GOT3 (cell line): ENCODE data around the gene MAML2.
"Not testable (repeated sequence)": the region's sequence is repeated elsewhere in the genome, so short reads cannot be mapped to it uniquely, and the experiment has no call there.

Source experiments
- DNase-seq: peaks from one replicate; lab custom pipeline; 2025; ENCODE audit warnings: mixed read lengths; lab: John Stamatoyannopoulos, UW

MAML2 gene

DNA sequence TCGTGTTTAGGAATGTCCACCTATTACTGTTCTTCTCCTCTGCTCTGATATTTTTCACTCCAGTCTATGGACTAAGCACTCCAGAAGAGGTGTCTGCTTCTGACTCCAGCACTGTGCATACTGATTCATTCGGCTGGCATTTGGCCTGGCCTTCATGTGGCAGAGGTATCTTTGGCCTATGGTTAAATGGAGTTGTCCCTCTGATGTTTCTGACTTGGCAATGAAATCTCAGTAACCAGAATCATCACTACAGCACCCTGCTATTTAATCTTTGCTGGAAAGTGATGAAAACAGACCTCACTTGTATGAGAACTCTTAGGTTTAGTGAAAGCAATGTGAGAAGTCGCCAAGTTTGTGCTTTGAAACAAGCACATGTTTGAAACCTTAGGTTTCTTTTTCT is 155.2 kb downstream of the MAML2 start:
- no peak for DNase-seq

- no peak for DNase-seq
Observed at GRCh38 chr11:96186806-96187205, 156.2 kb downstream of the MAML2 start.

DNA sequence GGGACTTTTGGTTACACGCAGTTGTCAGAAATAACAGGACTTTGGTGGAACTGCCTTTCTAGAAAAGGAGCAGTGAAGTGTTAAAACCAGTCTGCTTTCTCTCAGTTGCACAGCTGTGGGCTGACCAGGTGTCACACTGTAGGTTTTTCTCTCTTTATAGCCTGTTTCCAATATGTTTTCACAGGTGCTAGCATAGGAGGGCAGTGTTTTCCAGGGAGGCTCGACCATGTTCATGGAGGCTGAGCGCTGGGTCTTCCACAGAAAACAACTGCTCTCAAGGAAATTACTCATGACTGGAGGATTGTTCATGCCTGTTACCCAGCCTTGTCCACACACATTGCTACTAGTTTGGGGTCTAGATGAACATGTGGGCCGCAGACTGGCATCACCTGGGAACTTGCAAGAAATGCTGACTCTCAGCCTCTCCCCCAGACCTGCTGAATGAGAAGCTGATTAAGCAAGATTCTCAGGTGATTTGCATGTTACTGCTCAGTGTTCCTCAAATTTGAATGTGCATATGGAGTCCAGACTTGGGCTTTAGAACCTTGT is 157.7 kb downstream of the MAML2 start:
- no peak for DNase-seq

DNA sequence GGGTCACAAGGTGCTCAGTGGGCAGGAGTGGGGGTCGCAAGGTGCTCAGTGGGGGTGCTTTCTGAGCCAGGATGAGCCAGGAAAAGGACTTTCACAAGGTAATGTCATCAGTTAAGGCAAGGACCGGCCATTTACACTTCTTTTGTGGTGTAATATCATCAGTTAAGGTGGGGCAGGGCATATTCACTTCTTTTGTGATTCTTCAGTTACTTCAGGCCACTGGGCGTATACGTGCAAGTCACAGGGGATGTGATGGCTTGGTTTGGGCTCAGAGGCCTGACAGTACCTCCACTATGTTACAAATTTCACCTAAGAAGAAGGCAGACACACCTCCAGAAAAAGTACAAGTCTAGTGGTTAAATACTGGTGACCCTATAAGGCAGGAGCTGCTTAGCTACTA is 162.1 kb downstream of the MAML2 start:
- DNase-seq, result not testable (repeated sequence)

- DNase-seq, result no peak
Observed at GRCh38 chr11:96180341-96180740, 162.7 kb downstream of the MAML2 start.

- no peak for DNase-seq
Observed at GRCh38 chr11:96179905-96180304, 163.1 kb downstream of the MAML2 start.

DNA sequence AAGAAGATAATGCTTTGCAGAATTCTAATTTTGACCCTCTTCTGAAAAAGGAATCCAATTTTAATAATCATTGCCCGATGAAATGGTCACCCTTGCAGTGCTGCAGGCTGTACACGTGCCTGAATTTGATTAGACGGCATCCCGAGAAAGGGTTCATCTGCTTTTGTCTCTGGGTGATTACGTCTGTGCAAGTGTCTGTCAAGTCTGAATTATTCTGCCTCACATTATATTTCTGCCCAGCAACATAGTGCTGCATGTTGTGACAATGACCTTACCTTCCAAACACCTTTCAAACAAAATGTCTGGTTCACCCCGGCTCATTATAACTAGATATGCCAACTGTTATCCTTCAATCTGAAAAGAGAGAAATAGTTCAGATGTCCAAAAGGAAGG is 164.1 kb downstream of the MAML2 start:
- no peak for DNase-seq

GRCh38 chr11:96178049-96178886 is 164.7 kb downstream of the MAML2 start:
- no peak for DNase-seq

DNA sequence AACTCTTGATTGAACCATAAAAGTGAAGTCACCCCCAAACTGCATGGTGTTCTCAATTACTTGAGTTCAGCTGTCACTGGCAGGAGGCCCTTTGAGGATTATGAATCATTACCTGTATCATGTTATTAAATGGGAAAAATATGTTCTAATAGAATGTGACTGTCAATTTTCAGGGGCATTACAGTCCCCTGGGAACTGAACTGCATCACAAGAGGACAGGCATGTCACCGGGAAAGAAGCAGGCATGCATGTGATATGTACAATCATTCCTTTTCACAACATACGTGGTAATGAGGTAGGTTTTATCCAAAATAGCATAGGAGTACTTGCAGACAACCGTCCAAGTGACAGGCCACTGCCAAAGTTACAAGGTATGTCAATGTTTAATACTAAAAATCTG is 165.8 kb downstream of the MAML2 start:
- no peak for DNase-seq

- no peak for DNase-seq
Observed at GRCh38 chr11:96173906-96174305, 169.1 kb downstream of the MAML2 start.

GRCh38 chr11:96173422-96173821 is 169.6 kb downstream of the MAML2 start:
- DNase-seq, result no peak

DNA sequence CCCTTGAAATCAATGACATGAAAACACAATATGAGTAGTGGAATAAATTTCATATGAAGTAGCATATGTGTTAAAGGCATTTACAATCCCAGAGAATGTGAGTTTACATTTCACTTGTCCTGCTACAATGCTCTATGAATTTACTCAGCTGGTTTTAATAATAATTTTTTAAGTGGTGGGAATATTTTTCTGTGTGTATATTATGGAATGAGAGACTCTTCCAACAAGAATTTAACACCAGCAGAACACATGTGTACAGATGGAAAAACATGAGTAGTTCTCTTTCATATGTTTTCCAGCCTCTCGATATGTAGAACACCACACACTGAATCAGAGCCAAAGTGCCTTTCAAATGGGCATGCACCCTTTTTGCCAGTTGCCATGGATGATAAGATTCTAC is 170.4 kb downstream of the MAML2 start:
- DNase-seq, result no peak

- DNase-seq, result no peak
Observed at GRCh38 chr11:96169250-96169649, 173.7 kb downstream of the MAML2 start.

- no peak for DNase-seq
Observed at GRCh38 chr11:96168623-96169022, 174.4 kb downstream of the MAML2 start.

DNA sequence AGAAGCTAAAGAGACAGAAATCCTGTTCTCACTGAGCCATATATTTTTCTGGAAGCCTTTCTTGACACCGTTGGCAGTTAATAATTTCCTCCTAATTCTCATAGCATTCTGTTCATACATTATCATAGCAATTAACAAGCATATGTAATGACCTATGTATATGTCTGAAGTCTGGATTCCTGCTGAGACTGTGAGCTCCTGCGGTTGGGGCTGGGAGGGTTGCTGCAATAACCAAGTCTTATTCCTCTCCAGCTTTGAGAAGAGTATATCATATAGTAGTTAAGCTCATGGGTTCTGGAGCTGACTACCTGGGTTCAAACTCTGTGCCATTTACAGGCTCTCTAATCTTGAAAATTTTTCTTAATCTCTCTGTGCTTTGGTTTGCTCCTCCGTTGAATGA is 175.2 kb downstream of the MAML2 start:
- no peak for DNase-seq

GRCh38 chr11:96167203-96167758 is 175.7 kb downstream of the MAML2 start:
- DNase-seq, result no peak

GRCh38 chr11:96162816-96163499 is 180.0 kb downstream of the MAML2 start:
- peak; percentile 4 for DNase-seq

GRCh38 chr11:96161307-96162089 is 181.5 kb downstream of the MAML2 start:
- no peak for DNase-seq

DNA sequence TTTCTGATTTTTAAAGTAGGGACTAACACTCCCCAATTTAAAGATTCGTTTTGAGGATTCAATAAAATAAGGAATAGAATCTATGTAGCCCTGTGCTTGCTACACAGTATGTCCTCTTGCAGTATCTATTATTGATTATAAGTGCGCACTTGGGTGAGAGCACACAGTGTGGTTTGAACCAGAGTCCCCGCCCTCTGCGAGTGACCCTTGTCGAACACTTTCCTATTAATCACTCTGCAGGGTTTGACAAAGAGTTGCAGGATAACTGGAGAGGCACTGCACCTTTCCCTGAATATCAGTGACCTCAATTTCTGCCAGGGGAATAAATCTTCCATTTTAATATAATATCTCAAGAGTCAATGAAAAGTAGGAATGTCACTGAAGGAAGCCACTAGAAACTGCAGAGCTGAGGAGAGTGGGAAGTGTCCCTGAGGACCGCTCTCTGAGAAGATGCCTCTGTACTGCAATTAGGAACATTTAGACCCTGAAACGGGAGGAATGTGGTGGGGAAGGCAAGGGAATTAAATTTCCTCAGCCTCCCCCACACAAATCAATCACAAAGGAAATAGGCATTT is 182.2 kb downstream of the MAML2 start:
- DNase-seq, result no peak

GRCh38 chr11:96159968-96160367 is 183.0 kb downstream of the MAML2 start:
- no peak for DNase-seq

GRCh38 chr11:96158126-96158525 is 184.9 kb downstream of the MAML2 start:
- no peak for DNase-seq

DNA sequence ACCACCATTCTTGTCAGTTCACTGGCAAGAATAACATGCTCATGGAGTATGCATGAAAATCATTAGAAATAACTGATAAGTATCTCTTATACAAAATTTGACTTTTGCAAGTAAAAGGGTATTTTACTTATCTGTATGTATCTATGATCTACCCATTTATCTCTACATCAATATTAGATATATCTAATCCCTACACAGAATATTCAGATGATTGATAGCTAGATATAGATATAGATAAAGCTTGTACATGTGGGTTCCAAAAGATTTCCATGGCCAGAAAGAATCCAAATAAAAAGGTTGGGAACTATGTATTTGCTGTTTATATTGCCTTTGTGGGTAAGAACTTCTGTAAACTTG is 185.5 kb downstream of the MAML2 start:
- no peak for DNase-seq
